DOHH2 (cell line): ENCODE measurements around the gene GOT2.

ENCODE experiments used
- H3F3A ChIP-seq: fragments of 200-600 bp; sonication (generic), shearing (Covaris generic); 2 replicates; pipeline ENCODE4 v1.6.0; 2016; ENCODE audit warnings: antibody characterized with exemption, mild to moderate bottlenecking; ENCODE audit not compliant: control insufficient read depth, insufficient read depth
- H3K27ac ChIP-seq: fragments of 200-600 bp; sonication (generic); 2 replicates; pipeline ENCODE4 v1.5.1; 2014; ENCODE audit warnings: low read depth, mild to moderate bottlenecking, low read length, moderate library complexity
- H3K27me3 ChIP-seq: fragments of 200-600 bp; sonication (generic); 2 replicates; pipeline ENCODE4 v1.6.1; 2014; ENCODE audit warnings: mild to moderate bottlenecking, low read length, mixed read lengths; ENCODE audit not compliant: control insufficient read depth
- H3K36me3 ChIP-seq: fragments of 200-600 bp; sonication (generic); 2 replicates; pipeline ENCODE4 v1.6.1; 2014; ENCODE audit warnings: mild to moderate bottlenecking, low read length, moderate library complexity, mixed read lengths; ENCODE audit not compliant: control insufficient read depth
- H3K4me1 ChIP-seq: fragments of 200-600 bp; sonication (generic); 2 replicates; pipeline ENCODE4 v1.6.1; 2014; ENCODE audit warnings: mild to moderate bottlenecking, low read length, mixed read lengths; ENCODE audit not compliant: control insufficient read depth
- H3K4me2 ChIP-seq: fragments of 200-600 bp; sonication (generic); 2 replicates; pipeline ENCODE4 v1.6.0; 2014; ENCODE audit warnings: mild to moderate bottlenecking, low read length, moderate library complexity
- H3K4me3 ChIP-seq: fragments of 200-600 bp; sonication (generic); 2 replicates; pipeline ENCODE4 v1.5.1; 2014; ENCODE audit warnings: mild to moderate bottlenecking, low read length, mixed read lengths
- H3K79me2 ChIP-seq: fragments of 200-600 bp; sonication (generic); 2 replicates; pipeline ENCODE4 v1.6.1; 2014; ENCODE audit warnings: mild to moderate bottlenecking, low read length, mixed read lengths; ENCODE audit not compliant: control insufficient read depth
- H3K9me2 ChIP-seq: fragments of 200-600 bp; sonication (generic); replicated peaks from 2 replicates; pipeline ENCODE4 v1.6.1; 2014; ENCODE audit warnings: mild to moderate bottlenecking, low read length, mixed read lengths; ENCODE audit not compliant: control insufficient read depth
- H3K9me3 ChIP-seq: fragments of 200-600 bp; sonication (generic); 2 replicates; pipeline ENCODE4 v1.6.1; 2014; ENCODE audit warnings: antibody characterized with exemption, low read length, mixed read lengths; ENCODE audit not compliant: control insufficient read depth, insufficient read depth
- H4K20me1 ChIP-seq: fragments of 200-600 bp; sonication (generic); 2 replicates; pipeline ENCODE4 v1.6.0; 2014; ENCODE audit warnings: low read depth, mild to moderate bottlenecking, antibody characterized with exemption, low read length, moderate library complexity; ENCODE audit not compliant: control insufficient read depth, insufficient read depth
- CTCF ChIP-seq: fragments of 200-600 bp; sonication (generic); IDR thresholded peaks from one replicate; pipeline ENCODE4 v1.5.1; 2014; ENCODE audit warnings: antibody characterized with exemption, mild to moderate bottlenecking, low read depth, low read length; ENCODE audit not compliant: poor library complexity, severe bottlenecking
- EZH2phosphoT487 ChIP-seq: fragments of 200-600 bp; sonication (generic); IDR thresholded peaks from 2 replicates; pipeline ENCODE4 v1.6.1; 2017; ENCODE audit warnings: borderline replicate concordance, mild to moderate bottlenecking, antibody characterized with exemption, low read length, moderate library complexity, mixed read lengths

The GOT2 gene

GRCh38 chr16:58679763-58680162 lies 54.4 kb downstream of the GOT2 start:
- Histone ChIP-seq H3K79me2 (no peaks in the 10 kb centered on the region), H3K4me1 (peaks cover 8% of the 10 kb centered on the region), H3K27ac (no peak overlapping the region), H3K4me2 (no peak overlapping the region), H3K9me3 (no peaks in the 10 kb centered on the region), H3K4me3 (no peak overlapping the region), H3K9me2 (no peaks in the 10 kb centered on the region), H4K20me1 (no peaks in the 10 kb centered on the region), H3K27me3 (no peaks in the 10 kb centered on the region), H3F3A (no peaks in the 10 kb centered on the region), H3K36me3 (no peaks in the 10 kb centered on the region)
- TF ChIP-seq EZH2phosphoT487, result no peak
- no peak for TF ChIP-seq CTCF

- Histone ChIP-seq H3K4me3 (no peak overlapping the region), H3K4me1 (peaks cover 1% of the 10 kb centered on the region), H3K36me3 (no peaks in the 10 kb centered on the region), H3K9me3 (no peaks in the 10 kb centered on the region), H3K27ac (no peak overlapping the region), H3K79me2 (no peaks in the 10 kb centered on the region), H4K20me1 (no peaks in the 10 kb centered on the region), H3K9me2 (no peaks in the 10 kb centered on the region), H3K27me3 (no peaks in the 10 kb centered on the region), H3F3A (no peaks in the 10 kb centered on the region), H3K4me2 (no peak overlapping the region)
- TF ChIP-seq CTCF, result peak; percentile 41
- no peak for TF ChIP-seq EZH2phosphoT487
These were observed 55.4 kb downstream of the GOT2 start for GRCh38 chr16:58678716-58679115.

DNA sequence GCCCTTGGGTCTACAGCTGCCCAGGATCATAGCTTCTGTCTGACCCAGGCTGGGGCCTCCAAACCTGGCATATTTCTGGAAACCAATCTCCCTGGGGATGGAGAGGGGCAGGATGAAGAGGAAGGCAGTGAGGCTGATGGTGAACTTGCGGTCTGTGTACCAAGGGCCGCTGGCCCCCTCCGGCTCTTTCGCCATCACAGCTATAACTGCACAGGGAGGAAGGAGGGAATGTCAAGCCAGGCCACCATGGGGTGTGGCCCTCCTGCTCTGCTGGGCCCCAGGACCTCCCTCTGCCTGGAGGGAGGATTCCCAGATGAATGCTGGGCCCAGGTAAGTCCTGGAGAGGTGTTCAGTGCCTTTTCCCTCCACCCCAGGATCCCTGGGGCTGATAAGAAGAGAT lies 55.8 kb downstream of the GOT2 start:
- TF ChIP-seq EZH2phosphoT487 (no peak), CTCF (no peak)
- no peaks in the 10 kb centered on the region for H3K9me3 ChIP-seq
- H3K4me1 ChIP-seq, result no peaks in the 10 kb centered on the region
- no peak overlapping the region for H3K27ac ChIP-seq
- no peaks in the 10 kb centered on the region for H3F3A ChIP-seq
- H3K79me2 ChIP-seq, result no peaks in the 10 kb centered on the region
- H3K36me3 ChIP-seq, result no peaks in the 10 kb centered on the region
- no peaks in the 10 kb centered on the region for H3K27me3 ChIP-seq
- H3K9me2 ChIP-seq, result no peaks in the 10 kb centered on the region
- H3K4me3 ChIP-seq, result no peak overlapping the region
- H3K4me2 ChIP-seq, result no peak overlapping the region
- no peaks in the 10 kb centered on the region for H4K20me1 ChIP-seq

- Histone ChIP-seq H3F3A (no peaks in the 10 kb centered on the region), H3K27ac (no peak overlapping the region), H3K36me3 (no peaks in the 10 kb centered on the region)
These were observed 63.1 kb downstream of the GOT2 start for GRCh38 chr16:58670946-58671583.

More at GRCh38 chr16:58670946-58671583, 63.1 kb downstream of the GOT2 start:
- no peaks in the 10 kb centered on the region for H4K20me1 ChIP-seq
- H3K4me3 ChIP-seq, result no peak overlapping the region
- no peaks in the 10 kb centered on the region for H3K9me2 ChIP-seq
- TF ChIP-seq CTCF, result no peak
- no peak for TF ChIP-seq EZH2phosphoT487
- H3K9me3 ChIP-seq, result no peaks in the 10 kb centered on the region
- no peaks in the 10 kb centered on the region for H3K27me3 ChIP-seq
- H3K4me2 ChIP-seq, result no peak overlapping the region
- H3K79me2 ChIP-seq, result no peaks in the 10 kb centered on the region
- no peaks in the 10 kb centered on the region for H3K4me1 ChIP-seq
